ENCODE measurements around the gene PKNOX1. TPM values are rescaled to one million over a fixed set of nuclear protein-coding genes. Genes with fewer than 3 reads are reported as not detected.
"Not testable (repeated sequence)": the region's sequence is repeated elsewhere in the genome, so short reads cannot be mapped to it uniquely, and the experiment has no call there.

Gene PKNOX1
- total RNA-seq, 1 experiment from 2014 or later: 21.5 TPM

DNA sequence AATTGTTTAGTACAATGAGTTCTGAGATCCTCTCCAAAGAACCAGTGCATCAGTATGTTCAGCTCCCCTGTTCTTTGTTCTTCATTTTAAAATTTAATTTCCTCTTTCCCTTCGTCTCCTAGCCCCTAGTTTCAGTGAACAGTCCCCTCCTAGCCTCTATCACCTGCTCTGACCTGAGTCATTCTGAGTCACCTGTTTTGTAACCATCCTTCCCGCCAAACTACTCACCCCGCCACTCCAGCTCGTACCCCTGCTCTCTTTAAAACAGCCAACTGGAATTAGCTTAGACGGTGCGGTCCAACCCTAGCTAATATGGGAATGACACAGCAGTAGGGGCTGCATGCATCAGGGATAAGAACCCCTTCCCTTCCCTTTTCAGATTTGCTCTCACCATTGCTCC, 32.1 kb upstream of the PKNOX1 start:
- DNase-seq (ENCODE audit: low spot score): no peak
- in situ Hi-C loops (cut with HindIII; ENCODE audit: low sequenced_read_pairs): no loop called here

DNA sequence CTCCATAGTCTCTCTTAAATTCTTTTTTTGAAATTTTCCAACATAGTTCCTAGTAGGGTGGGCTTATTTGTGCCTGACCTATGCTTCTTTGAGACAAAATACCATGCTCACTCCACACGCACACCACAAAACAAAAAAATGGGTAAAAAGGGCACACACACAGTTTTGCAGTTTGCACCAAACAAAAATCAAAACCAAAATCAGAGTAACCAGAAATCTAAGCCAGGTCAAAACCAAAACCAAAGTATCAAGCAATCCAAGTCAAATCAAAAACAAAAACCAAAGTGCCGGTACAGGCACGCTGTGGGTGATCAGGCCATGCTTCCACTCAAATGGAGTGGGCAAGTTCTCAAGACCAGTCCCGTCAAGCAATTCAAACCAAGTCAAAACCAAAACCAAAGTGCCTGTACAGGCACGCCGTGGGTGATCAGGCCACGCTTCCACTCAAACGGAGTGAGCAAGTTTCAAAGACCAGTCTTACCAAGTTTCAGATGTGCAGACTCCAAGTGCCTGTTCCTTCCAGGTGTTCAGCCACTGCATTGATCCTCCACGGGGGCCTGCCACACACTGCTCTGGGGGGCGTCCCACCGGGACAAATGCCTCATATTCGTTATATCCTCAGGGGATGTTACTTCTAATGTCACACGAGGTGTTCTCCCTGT, 25.1 kb upstream of the PKNOX1 start:
- in situ Hi-C loops (cut with HindIII; ENCODE audit: low sequenced_read_pairs): not testable (repeated sequence)

DNA sequence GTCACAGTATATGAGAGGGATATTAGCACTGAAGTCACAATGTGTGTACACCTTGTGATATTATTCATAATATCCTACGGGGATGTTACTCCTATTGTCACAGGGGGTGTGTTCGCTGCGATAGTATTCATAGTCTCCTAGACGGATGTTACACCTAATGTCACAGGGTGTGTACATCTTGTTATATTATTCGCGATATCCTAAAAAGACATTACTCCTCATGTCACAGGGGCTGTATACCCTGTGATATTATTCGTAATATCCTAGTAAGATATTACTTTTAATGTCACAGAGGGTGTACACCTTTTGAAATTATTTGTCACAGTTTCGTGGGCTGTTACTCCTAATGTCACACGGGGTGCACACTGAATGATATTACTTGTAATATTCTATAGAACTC, 23.2 kb upstream of the PKNOX1 start:
- DNase-seq (ENCODE audit: low spot score); in situ Hi-C loops (cut with HindIII; ENCODE audit: low sequenced_read_pairs): not testable (repeated sequence)

More for the DNA sequence above, 25.1 kb upstream of the PKNOX1 start:
- not testable (repeated sequence) for DNase-seq (ENCODE audit: low spot score)

- DNase-seq (ENCODE audit: low spot score): no peak
Observed at GRCh38 chr21:42956824-42957630, 17.3 kb upstream of the PKNOX1 start.

GRCh38 chr21:42958122-42958521, 16.2 kb upstream of the PKNOX1 start:
- in situ Hi-C loops (cut with HindIII; ENCODE audit: low sequenced_read_pairs); DNase-seq (ENCODE audit: low spot score): not testable (repeated sequence)

More at GRCh38 chr21:42956824-42957630, 17.3 kb upstream of the PKNOX1 start:
- in situ Hi-C loops (cut with HindIII; ENCODE audit: low sequenced_read_pairs): no loop called here

DNA sequence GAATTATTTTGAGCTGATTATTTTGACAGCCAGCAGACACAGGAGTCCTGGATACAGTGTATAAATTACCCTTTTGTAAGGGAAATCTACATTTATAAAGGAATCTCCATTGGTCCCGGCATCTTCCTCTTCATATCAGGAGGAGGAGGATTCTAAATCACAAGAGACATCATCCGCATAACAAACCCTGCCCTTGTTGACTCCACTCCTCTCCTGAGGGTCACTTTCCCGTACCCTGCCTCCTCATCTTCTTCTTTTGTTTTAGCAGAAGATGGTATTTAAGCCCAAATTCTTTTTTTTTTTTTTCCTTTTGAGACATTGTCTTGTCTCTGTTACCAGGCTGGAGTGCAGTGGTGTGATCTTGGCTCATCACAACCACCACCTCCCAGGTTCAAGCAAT, 14.6 kb upstream of the PKNOX1 start:
- in situ Hi-C loops (cut with HindIII; ENCODE audit: low sequenced_read_pairs): no loop called here
- no peak for DNase-seq (ENCODE audit: low spot score)

DNA sequence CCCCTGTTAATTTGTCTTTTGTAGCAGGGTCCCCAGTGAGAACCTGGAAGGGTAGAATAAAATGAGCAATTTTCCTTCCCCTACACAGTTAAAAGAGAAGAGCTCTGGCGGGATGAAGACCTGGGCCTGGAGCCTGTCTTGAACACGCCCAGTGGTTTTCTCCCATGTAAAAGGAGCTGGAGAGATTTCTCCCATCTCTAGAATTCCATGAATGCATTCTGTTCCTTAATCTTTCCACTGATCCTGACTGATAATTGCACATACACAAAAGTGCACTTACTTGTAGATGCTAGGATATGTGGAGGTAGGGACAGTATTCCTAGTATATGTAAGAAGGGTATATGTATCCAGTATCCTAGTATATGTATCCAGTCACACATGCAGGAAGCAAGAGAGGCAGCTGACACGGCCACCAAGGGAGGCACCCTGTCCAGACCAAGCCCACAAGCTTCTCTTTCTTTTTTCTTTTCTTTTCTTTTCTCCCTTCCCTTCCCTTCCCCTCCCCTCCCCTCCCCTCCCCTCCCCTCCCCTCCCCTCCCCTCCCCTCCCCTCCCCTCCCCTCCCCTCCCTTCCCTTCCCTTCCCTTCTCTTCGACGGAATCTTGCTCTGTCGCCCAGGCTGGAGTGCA, 11.9 kb upstream of the PKNOX1 start:
- in situ Hi-C loops (cut with HindIII; ENCODE audit: low sequenced_read_pairs): no loop called here
- no peak for DNase-seq (ENCODE audit: low spot score)

- DNase-seq (ENCODE audit: low spot score): no peak
- in situ Hi-C loops (cut with HindIII; ENCODE audit: low sequenced_read_pairs): no loop called here
Observed at GRCh38 chr21:42964086-42964485, 10.3 kb upstream of the PKNOX1 start.

GRCh38 chr21:42964546-42965210, 9.7 kb upstream of the PKNOX1 start:
- in situ Hi-C loops (cut with HindIII; ENCODE audit: low sequenced_read_pairs): no loop called here
- DNase-seq (ENCODE audit: low spot score): no peak

DNA sequence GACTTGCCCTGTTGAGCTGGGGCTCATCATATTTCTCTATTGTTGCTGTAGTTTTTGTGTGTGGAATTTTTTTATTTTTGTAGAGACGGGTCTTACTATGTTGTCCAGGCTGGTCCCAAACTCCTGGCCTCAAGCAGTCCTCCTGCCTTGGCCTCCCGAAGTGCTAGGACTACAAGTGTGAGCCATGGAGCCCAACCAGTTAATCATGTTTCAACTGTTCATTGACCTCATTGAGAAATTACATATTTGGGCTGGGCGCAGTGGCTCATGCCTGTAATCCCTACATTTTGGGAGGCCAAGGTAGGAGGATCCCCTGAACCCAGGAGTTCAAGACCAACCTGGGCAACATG, 9.2 kb upstream of the PKNOX1 start:
- no peak for DNase-seq (ENCODE audit: low spot score)
- in situ Hi-C loops (cut with HindIII; ENCODE audit: low sequenced_read_pairs): no loop called here

DNA sequence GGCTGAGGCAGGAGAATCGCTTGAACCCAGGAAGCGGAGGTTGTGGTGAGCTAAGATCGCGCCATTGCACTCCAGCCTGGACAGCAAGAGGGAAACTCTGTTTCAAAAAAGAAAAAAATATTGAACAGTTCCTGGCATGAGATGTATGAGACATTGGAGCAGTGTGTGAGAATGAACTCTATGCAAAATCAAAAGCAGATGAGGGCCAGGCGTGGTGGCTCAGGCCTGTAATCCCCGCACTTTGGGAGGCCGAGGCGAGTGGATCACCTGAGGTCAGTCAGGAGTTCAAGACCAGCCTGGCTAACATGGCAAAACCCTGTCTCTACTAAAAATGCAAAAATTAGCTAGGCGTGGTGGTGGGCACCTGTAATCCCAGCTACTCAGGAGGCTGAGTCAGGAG, 6.7 kb upstream of the PKNOX1 start:
- DNase-seq (ENCODE audit: low spot score); in situ Hi-C loops (cut with HindIII; ENCODE audit: low sequenced_read_pairs): not testable (repeated sequence)

GRCh38 chr21:42969193-42969600, 5.2 kb upstream of the PKNOX1 start:
- in situ Hi-C loops (cut with HindIII; ENCODE audit: low sequenced_read_pairs): no loop called here
- DNase-seq (ENCODE audit: low spot score): no peak

- in situ Hi-C loops (cut with HindIII; ENCODE audit: low sequenced_read_pairs): no loop called here
- no peak for DNase-seq (ENCODE audit: low spot score)
Observed at GRCh38 chr21:42970946-42971653, 3.3 kb upstream of the PKNOX1 start.

GRCh38 chr21:42971897-42972275, 2.5 kb upstream of the PKNOX1 start:
- in situ Hi-C loops (cut with HindIII; ENCODE audit: low sequenced_read_pairs): no loop called here
- no peak for DNase-seq (ENCODE audit: low spot score)

GRCh38 chr21:42973309-42973990, 912 bp upstream of the PKNOX1 start:
- DNase-seq (ENCODE audit: low spot score): no peak
- in situ Hi-C loops (cut with HindIII; ENCODE audit: low sequenced_read_pairs): no loop called here

DNA sequence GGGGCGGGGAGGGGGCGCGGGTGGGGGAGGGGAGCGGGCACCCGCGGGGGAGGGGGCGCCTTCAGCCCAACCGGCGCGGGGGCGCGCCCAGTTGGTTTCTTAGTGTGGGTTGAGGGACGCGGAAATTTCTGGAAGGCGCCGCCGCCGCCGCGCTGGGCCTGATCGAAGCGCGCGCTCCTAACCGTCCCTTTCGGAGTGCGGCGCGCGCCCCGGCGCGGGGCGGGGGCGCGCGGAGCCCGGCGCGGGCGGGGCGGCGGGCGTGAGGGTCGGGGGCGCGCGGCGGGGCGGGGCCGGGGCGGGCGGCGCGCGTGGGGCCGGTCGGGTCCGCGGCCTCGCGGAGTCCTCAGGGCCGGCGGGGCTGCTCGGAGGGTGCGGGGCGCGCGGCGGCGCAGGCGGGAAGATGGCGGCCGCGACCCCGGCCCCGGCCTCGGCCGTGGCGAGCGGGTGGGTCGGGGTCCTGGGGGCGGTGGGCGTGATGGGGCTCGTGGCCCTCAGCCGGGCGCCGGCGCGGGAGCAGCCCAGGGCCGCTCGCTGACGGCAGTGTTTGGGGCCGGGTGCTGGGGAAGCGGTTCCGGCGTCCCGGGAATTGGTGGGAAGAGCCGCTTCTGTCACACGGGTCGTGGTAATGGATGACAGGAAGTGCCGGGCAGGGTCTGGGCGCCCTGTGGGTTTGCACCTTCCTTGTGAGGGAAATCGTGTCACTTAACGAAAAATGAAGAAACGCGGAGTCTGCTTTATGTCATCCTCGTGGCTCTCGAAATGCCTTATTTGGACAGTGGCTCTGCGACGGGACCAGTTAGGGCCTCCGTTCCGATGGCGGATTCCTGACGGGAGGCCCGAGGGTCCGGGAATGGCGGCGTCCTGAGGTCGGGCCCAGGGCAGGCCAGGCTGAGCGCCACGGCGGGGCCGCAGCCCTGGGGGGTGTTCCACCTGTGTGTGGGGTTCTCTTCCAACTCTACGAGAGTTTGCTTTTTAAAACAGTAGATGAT, 764 bp downstream of the PKNOX1 start:
- peak; percentile 53 for DNase-seq (ENCODE audit: low spot score)
- in situ Hi-C loops (cut with HindIII; ENCODE audit: low sequenced_read_pairs): no loop called here

GRCh38 chr21:42975886-42976608, 1.7 kb downstream of the PKNOX1 start:
- in situ Hi-C loops (cut with HindIII; ENCODE audit: low sequenced_read_pairs): no loop called here
- DNase-seq (ENCODE audit: low spot score): no peak

Measured in G401 (cell line).